HS-27A (cell line): ENCODE measurements around the gene KMT2B.

Experiments used
- DNase-seq: peaks from one replicate; pipeline ENCODE4 v3.0.0-alpha.2; 2012; ENCODE audit warnings: low read depth, missing footprints

The KMT2B gene

GRCh38 chr19:35740423-35741202 lies 22.8 kb downstream of the KMT2B start:
- peak; percentile 89 for DNase-seq

GRCh38 chr19:35741203-35741515 lies 23.4 kb downstream of the KMT2B start:
- no peak for DNase-seq

- no peak for DNase-seq
Measured at GRCh38 chr19:35742121-35742724, 24.4 kb downstream of the KMT2B start, which contains the start of gene IGFLR1. Gene IGFLR1, minus strand, starts transcription at chr19:35742452. Its CDS starts 1,272 bp downstream, at chr19:35741180.

- DNase-seq = no peak
Measured at GRCh38 chr19:35743640-35744429, 26.0 kb downstream of the KMT2B start.

- peak; percentile 99 for DNase-seq
Measured at GRCh38 chr19:35744430-35745327, 26.9 kb downstream of the KMT2B start.

GRCh38 chr19:35745328-35746086 lies 27.7 kb downstream of the KMT2B start, which contains the start of the genes PSENEN and U2AF1L4:
Gene PSENEN, plus strand, starts transcription at chr19:35745651. Its CDS starts 280 bp downstream, at chr19:35745931.
Gene U2AF1L4, minus strand, starts transcription at chr19:35745418. Its CDS starts 27 bp downstream, at chr19:35745391.
- peak; percentile 100 for DNase-seq

- no peak for DNase-seq
Measured at GRCh38 chr19:35746087-35746462, 28.3 kb downstream of the KMT2B start.

GRCh38 chr19:35746531-35746930 lies 28.7 kb downstream of the KMT2B start:
- no peak for DNase-seq

GRCh38 chr19:35748106-35749020 lies 30.6 kb downstream of the KMT2B start, which contains the start of gene LIN37:
Gene LIN37, plus strand, starts transcription at chr19:35748576. Its CDS starts 149 bp downstream, at chr19:35748725.
- DNase-seq = peak; percentile 100

- no peak for DNase-seq
Measured at GRCh38 chr19:35750167-35750566, 32.4 kb downstream of the KMT2B start.

- no peak for DNase-seq
Measured at GRCh38 chr19:35751839-35752745, 34.3 kb downstream of the KMT2B start.

- no peak for DNase-seq
Measured at GRCh38 chr19:35752746-35753350, 35.0 kb downstream of the KMT2B start.

GRCh38 chr19:35753634-35754369 lies 36.0 kb downstream of the KMT2B start:
- DNase-seq = no peak

- DNase-seq = no peak
Measured at GRCh38 chr19:35754370-35755130, 36.7 kb downstream of the KMT2B start.

GRCh38 chr19:35755131-35755549 lies 37.3 kb downstream of the KMT2B start:
- DNase-seq = no peak

GRCh38 chr19:35755550-35756376 lies 38.0 kb downstream of the KMT2B start:
- DNase-seq = no peak
